Activated CD4-positive, alpha-beta T cell treated with anti-CD3 and anti-CD28 coated beads, Interleukin-2, amount 10 ng/mL, durations not matched to agents 24 days and 14 days (primary cell): ENCODE results near the gene ZDHHC14. TPM values are rescaled to one million over a fixed set of nuclear protein-coding genes. Genes with fewer than 3 reads are reported as not detected.

Experiments
- DNase-seq: peaks from one replicate; pipeline ENCODE4 v3.0.0; 2022
- H3K27ac Mint-ChIP-seq: one replicate; pipeline ENCODE4 v1.8.0; 2022; ENCODE audit warnings: mild to moderate bottlenecking, mixed read lengths
- H3K27me3 Mint-ChIP-seq: one replicate; pipeline ENCODE4 v1.8.0; 2022; ENCODE audit warnings: mixed read lengths
- H3K36me3 Mint-ChIP-seq: one replicate; pipeline ENCODE4 v1.8.0; 2022; ENCODE audit warnings: low read depth, mild to moderate bottlenecking, mixed read lengths
- H3K4me1 Mint-ChIP-seq: one replicate; pipeline ENCODE4 v1.8.0; 2021; ENCODE audit warnings: mixed read lengths
- H3K4me3 Mint-ChIP-seq: one replicate; pipeline ENCODE4 v1.8.0; 2022; ENCODE audit warnings: mild to moderate bottlenecking, moderate library complexity, mixed read lengths
- H3K9me3 Mint-ChIP-seq: one replicate; pipeline ENCODE4 v1.8.0; 2021; ENCODE audit warnings: mixed read lengths
- intact Hi-C: fragments of 100-400 bp; cut with micrococcal nuclease; formaldehyde crosslinking; loops from one replicate; pipeline ENCODE4 v1.15.1; 2023
- total RNA-seq: library from RNA; stranded (reverse); gene quantifications from 2 replicates; pipeline ENCODE4 v1.2.3, GENCODE V29; 2022

ZDHHC14 gene
- total RNA-seq, 1 donor from 2014 or later = 14.1 TPM

DNA sequence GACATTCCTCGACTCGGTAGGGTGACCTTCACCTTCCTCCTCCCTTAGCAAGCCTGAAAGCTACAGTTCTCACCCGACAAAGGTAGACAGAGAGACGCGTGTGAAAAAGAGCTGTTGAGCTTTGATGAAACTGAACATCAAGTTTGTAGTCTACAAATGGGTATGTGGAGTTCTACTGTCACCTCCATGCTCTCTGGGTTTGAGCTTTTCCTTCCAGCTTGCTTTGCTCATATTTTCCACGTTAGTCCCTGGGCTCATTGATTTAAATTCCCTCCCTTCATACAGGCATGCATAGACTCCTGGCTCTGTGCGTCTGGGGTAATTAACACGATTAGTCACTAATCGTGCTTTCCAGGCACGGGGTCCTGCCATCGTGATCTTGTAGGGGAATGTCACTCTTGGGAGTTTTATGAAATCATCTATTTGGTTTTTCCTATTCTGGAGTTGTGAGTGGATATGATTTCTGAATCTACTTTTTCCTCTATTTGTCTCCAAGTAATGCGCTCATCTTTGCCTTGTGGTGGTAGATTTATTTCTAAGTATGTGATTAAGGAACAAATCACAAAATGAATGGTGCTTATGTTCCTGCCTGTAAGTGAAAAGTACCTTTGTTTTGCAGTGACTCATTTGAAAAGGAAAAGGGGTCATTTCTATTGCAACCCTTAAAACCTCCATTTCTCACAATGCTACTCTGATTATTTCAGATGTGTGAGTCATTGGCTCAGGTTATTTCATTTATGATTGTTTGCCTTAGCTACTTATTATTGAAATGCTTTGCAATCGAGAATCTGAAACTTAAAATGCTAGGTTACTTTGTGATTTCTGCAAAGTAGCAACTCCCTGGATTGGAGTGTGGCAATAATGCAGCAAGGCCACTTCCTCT is 154.6 kb downstream of the ZDHHC14 start:
- Mint-ChIP-seq H3K27me3 (peaks cover 8% of the 10 kb centered on the region), H3K4me3 (peak overlapping the region; percentile 67), H3K9me3 (peaks cover 7% of the 10 kb centered on the region), H3K27ac (peak overlapping the region; percentile 80), H3K4me1 (peaks cover 49% of the 10 kb centered on the region), H3K36me3 (peaks cover 11% of the 10 kb centered on the region)
- intact Hi-C loops = loop anchor here (1.0 to 5.0 kb wide), 9 partner anchors 34 to 227 kb away; partner anchors contain the start of genes TMEM242 and ZDHHC14
- DNase-seq = peak; percentile 76

DNA sequence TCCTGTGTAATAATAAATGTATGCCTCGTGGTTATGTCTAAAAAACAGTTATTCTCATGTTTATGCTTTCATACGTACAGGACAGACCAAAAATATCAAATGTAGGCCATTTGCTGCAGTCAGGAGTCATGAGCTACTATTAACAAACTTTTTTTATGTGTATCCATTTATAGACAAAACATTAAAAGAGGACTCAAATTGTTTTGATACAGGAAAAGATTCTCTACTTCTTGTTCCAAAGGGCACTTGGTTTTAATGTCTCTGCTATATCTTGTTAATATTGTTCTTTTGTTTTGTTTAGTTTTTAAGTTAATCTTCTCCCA is 155.2 kb downstream of the ZDHHC14 start:
- Mint-ChIP-seq H3K4me1 (peaks cover 49% of the 10 kb centered on the region), H3K9me3 (peaks cover 7% of the 10 kb centered on the region), H3K27ac (peak overlapping the region; percentile 80), H3K4me3 (peak overlapping the region; percentile 67), H3K27me3 (peaks cover 8% of the 10 kb centered on the region), H3K36me3 (peaks cover 11% of the 10 kb centered on the region)
- intact Hi-C loops = loop anchor here (1.0 to 5.0 kb wide), 8 partner anchors 33 to 226 kb away; partner anchors contain the start of genes TMEM242 and ZDHHC14
- DNase-seq = no peak

DNA sequence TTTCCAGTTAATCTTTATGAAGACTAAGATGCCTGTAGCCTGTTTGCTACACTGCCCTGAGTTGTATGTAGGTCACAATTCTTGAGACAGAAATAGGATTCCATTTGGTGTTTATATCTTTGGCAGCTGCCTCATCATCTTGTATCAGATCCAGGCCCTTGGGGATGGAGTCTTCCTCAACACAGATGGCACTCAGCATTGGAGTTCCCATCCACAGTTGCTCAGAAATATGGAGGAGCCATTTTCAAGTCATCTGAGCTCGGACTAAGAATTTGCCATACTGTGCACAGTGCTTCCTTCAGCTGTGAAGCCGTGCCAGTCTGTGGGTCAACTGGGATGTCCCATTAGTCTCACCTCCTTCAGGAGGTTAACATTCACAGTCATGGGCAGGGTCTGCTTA is 156.6 kb downstream of the ZDHHC14 start:
- H3K4me3 Mint-ChIP-seq = no peak overlapping the region
- H3K27ac Mint-ChIP-seq = peak overlapping the region; percentile 59
- peaks cover 7% of the 10 kb centered on the region for H3K9me3 Mint-ChIP-seq
- intact Hi-C loops = loop anchor here (2.0 to 5.0 kb wide), 3 partner anchors 95 to 225 kb away; partner anchors contain the start of gene ZDHHC14
- peaks cover 45% of the 10 kb centered on the region for H3K4me1 Mint-ChIP-seq
- peaks cover 8% of the 10 kb centered on the region for H3K27me3 Mint-ChIP-seq
- peaks cover 13% of the 10 kb centered on the region for H3K36me3 Mint-ChIP-seq
- DNase-seq = no peak

DNA sequence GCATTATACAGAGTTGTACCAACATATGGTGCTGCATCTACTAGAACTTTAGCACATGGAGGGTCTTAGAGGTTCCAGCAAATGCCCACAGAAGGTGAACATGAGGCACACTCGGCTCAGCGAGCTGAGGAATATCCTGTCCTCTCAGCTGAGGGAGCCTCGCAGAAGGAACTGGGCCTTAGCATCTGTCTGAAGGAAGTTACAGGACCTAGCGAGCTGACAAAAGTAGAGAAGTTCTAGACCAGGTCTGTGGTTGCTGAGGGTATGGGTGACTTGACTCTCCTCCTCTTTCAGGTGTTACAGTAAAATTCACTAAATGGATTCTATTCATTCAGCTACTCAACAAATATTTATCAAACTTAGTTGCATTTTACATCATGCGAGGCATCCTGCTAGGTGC is 157.2 kb downstream of the ZDHHC14 start:
- Mint-ChIP-seq H3K4me1 (peaks cover 42% of the 10 kb centered on the region), H3K27ac (peak overlapping the region; percentile 32)

DNA sequence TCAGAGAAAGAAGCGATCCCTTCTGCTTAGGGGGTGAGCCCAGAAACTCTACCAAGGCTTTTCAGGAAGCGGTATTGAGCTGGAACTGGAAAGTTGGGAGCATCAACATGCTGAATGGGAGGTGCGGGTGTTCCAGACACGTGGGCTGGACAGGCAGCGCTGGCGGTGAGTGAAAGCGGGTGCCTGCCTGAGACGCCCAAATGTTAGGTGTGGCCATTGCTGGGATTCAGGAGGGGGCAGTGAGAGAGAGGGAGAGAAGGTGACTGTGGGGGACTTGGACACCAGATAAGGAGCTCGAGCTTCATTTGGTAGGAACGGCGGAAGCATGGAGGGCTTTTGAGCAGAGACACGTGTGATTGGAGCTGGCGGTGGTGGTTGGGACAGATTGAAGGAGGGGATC is 157.7 kb downstream of the ZDHHC14 start:
- Mint-ChIP-seq H3K36me3 (peaks cover 22% of the 10 kb centered on the region), H3K4me3 (no peak overlapping the region), H3K9me3 (peaks cover 7% of the 10 kb centered on the region), H3K4me1 (peaks cover 40% of the 10 kb centered on the region), H3K27ac (peak overlapping the region; percentile 47), H3K27me3 (peaks cover 6% of the 10 kb centered on the region)
- intact Hi-C loops = loop anchor here (5.0 kb wide), 2 partner anchors 96 to 224 kb away; no protein-coding TSS in a partner anchor
- no peak for DNase-seq

More for the DNA sequence above, 157.2 kb downstream of the ZDHHC14 start:
- H3K36me3 Mint-ChIP-seq = peaks cover 17% of the 10 kb centered on the region
- no peak for DNase-seq
- no peak overlapping the region for H3K4me3 Mint-ChIP-seq
- H3K27me3 Mint-ChIP-seq = peaks cover 8% of the 10 kb centered on the region
- intact Hi-C loops = loop anchor here (5.0 kb wide), 2 partner anchors 96 to 224 kb away; no protein-coding TSS in a partner anchor
- peaks cover 7% of the 10 kb centered on the region for H3K9me3 Mint-ChIP-seq

DNA sequence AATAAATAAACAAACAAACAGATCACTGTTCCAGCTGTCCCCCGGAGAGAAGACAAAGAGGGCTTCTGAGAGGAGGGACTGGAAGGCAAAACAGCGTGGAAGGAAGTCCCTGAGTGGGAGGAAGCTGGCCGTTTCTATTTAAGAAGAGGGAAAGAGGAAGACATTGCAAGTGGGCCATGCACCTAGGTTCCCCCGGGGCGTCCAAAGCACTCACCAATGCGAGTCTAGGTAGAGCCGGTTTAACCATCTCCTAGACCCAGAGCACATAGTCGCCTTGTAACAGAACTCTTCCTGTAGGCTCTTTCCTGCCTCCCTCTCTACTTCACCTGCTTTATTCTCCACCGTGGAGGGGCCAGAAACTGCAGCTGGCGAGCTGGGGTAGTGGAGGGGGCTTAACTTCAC is 158.4 kb downstream of the ZDHHC14 start:
- no peak for DNase-seq
- Mint-ChIP-seq H3K27ac (peak overlapping the region; percentile 12), H3K27me3 (peaks cover 6% of the 10 kb centered on the region), H3K36me3 (peaks cover 26% of the 10 kb centered on the region), H3K9me3 (peaks cover 7% of the 10 kb centered on the region), H3K4me3 (no peak overlapping the region), H3K4me1 (peaks cover 40% of the 10 kb centered on the region)
- intact Hi-C loops = loop anchor here (5.0 kb wide), 2 partner anchors 97 to 223 kb away; no protein-coding TSS in a partner anchor

DNA sequence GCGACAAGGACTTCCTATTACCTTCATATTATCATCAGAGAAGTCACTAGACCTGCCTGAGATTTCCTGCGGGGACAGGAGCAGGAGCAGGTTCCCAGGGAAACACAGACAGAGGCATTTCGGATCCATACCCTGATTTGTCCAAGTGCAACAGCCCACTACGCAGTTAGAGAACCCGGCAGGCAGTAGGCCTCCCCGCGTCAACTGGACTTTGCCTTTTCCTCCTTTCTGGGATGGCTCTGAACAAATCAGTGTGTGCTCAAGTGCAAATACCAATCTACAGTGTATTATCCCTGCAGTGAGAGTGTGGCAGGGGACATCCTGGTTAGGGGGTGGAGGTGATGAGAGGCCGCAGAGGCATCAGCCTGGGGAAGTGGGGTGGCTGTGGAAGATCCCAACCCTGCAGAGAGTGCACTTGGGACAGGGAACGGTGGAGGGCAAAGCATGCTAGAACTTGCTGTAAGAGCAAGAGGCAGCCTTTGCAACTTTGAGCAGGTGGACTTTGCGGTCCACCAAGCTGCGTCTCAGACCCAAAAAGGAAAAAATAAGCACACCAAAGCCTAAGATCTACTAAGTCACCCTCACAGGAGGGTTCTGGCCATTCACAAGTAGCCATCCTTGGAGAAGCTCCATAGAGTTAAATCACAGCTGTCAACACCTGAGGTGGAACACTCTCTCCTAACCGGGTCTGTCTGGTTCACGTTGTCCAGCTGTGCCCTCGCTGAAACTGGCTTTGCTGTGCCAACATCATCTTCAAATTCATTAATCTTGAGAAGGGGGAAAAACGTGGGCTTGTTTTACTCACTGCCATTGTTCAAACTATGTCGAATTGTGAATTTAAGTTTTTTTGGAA is 159.1 kb downstream of the ZDHHC14 start:
- Mint-ChIP-seq H3K4me3 (no peak overlapping the region), H3K4me1 (peaks cover 36% of the 10 kb centered on the region), H3K9me3 (peaks cover 13% of the 10 kb centered on the region), H3K36me3 (peaks cover 30% of the 10 kb centered on the region), H3K27ac (no peak overlapping the region), H3K27me3 (peaks cover 6% of the 10 kb centered on the region)
- no peak for DNase-seq
- intact Hi-C loops = loop anchor here (5.0 kb wide), 2 partner anchors 98 to 222 kb away; no protein-coding TSS in a partner anchor

DNA sequence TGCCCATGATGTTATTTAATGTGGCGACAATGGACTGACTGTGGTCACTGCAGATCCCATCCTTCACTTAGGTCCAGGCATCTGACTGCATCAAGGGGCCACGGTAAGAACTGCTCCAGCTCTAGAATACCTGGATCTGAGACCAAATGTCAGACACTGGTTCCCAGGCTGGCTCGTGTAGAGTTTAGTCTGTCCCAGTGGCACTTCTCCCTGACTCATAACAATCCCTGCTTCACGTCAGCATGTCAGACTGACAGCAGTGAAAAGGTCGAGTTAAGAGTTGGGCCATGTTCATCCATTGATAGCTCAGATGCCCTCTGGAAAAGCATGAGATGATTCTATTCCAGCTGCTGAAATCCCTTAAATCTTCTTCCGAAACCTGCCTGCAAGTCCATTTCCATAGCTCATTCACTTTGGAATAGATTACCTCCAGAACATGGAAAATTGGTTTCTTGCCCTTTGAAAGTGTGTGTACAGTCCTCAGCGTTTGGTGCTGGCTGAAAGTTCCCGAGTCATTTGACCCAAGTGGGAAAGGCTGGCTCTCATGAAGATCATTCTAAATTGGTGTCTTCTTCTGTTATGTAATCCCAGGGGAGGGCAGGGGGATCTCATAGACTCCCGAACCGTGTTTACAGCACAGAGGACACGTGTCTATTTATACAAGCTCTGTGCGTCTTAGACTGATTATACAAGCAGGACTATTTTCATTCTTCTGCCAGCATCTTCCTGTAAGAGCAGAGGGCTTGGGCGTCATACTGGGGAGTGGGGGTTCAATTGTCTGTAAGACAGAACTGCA is 160.8 kb downstream of the ZDHHC14 start:
- DNase-seq = no peak
- peaks cover 8% of the 10 kb centered on the region for H3K27me3 Mint-ChIP-seq
- H3K27ac Mint-ChIP-seq = no peak overlapping the region
- H3K9me3 Mint-ChIP-seq = peaks cover 13% of the 10 kb centered on the region
- H3K4me1 Mint-ChIP-seq = peaks cover 21% of the 10 kb centered on the region
- H3K36me3 Mint-ChIP-seq = peaks cover 30% of the 10 kb centered on the region
- H3K4me3 Mint-ChIP-seq = no peak overlapping the region
- intact Hi-C loops = no loop called here

DNA sequence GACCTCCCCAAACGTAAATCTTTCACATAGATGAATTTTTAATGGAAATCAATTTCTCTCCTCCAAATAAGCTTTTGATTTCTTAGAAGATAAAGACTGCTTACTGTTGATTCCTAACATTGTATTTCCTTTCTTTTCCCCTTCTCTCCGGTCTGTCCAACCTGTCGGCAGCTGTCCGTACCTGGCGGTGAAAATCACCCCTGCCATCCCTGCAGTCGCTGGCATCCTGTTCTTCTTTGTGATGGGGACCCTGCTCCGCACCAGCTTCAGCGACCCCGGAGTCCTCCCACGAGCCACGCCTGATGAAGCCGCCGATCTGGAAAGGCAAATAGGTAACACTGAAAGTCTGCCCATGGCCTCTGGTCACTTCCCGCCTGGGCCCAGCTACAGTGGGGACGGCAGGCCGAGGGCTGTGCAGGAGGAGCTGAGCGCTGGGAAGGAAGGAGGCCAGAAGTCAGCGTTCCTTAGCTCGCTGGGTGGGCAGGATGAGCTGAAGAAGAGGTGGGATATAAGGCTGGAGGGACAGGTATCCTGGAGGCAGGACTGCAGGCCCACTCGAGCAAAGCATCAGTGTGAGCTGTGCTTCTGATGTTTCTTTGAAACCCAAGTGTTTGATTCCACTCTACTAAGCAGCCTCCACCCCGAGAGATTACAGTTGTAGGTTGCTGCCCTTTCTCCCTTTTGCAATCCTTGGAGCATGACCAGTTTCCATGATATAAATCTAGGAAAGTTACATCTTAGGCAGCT is 161.6 kb downstream of the ZDHHC14 start:
- intact Hi-C loops = no loop called here
- H3K4me1 Mint-ChIP-seq = peaks cover 15% of the 10 kb centered on the region
- peaks cover 11% of the 10 kb centered on the region for H3K27me3 Mint-ChIP-seq
- peaks cover 33% of the 10 kb centered on the region for H3K36me3 Mint-ChIP-seq
- no peak overlapping the region for H3K4me3 Mint-ChIP-seq
- H3K27ac Mint-ChIP-seq = no peak overlapping the region
- no peak for DNase-seq
- peaks cover 13% of the 10 kb centered on the region for H3K9me3 Mint-ChIP-seq

DNA sequence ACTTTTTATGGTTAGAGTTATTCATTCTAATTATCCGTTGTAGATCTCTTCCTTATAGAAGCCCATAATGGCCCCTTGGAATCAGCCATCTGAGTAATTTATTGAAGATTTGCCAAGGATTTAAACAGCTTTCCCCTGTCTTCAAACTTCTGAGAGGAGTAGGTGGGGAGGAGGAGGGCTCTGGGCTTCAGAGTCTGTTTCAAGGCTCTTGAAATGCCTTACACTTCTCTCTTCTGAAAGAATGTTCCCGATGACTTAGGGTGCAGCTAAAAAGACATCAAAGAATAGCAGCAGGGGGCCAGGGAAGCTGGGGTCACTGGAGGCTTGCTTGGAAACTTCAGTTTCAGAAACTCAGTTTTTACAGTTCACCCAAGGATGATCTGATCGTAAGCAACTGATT is 165.3 kb downstream of the ZDHHC14 start:
- DNase-seq = no peak
- peaks cover 5% of the 10 kb centered on the region for H3K27me3 Mint-ChIP-seq
- H3K9me3 Mint-ChIP-seq = peaks cover 6% of the 10 kb centered on the region
- H3K4me3 Mint-ChIP-seq = no peak overlapping the region
- H3K36me3 Mint-ChIP-seq = peaks cover 27% of the 10 kb centered on the region
- H3K4me1 Mint-ChIP-seq = peaks cover 22% of the 10 kb centered on the region
- intact Hi-C loops = no loop called here
- H3K27ac Mint-ChIP-seq = no peak overlapping the region

DNA sequence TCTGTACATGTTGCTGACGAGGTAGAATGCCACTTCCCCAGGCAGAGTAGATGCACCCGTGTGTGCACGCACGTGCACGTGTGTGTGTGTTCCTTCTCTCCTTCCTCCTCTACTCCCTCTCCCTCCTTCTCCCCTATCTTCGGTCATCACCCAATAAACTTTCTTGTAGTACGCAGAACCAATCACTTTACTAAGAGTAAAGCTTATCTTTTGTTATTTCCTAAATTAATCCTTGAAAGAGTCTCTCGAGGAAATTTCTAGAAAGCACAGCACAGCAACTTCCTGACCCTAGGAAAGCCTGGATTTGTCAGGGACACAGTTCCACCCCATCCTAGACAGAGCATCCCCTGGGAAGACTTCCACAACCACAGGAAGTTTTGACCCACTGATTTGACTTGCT is 166.1 kb downstream of the ZDHHC14 start:
- DNase-seq = no peak
- Mint-ChIP-seq H3K4me3 (no peak overlapping the region), H3K4me1 (peaks cover 24% of the 10 kb centered on the region), H3K27ac (no peak overlapping the region), H3K9me3 (peaks cover 6% of the 10 kb centered on the region), H3K27me3 (peaks cover 5% of the 10 kb centered on the region), H3K36me3 (peaks cover 27% of the 10 kb centered on the region)
- intact Hi-C loops = no loop called here

DNA sequence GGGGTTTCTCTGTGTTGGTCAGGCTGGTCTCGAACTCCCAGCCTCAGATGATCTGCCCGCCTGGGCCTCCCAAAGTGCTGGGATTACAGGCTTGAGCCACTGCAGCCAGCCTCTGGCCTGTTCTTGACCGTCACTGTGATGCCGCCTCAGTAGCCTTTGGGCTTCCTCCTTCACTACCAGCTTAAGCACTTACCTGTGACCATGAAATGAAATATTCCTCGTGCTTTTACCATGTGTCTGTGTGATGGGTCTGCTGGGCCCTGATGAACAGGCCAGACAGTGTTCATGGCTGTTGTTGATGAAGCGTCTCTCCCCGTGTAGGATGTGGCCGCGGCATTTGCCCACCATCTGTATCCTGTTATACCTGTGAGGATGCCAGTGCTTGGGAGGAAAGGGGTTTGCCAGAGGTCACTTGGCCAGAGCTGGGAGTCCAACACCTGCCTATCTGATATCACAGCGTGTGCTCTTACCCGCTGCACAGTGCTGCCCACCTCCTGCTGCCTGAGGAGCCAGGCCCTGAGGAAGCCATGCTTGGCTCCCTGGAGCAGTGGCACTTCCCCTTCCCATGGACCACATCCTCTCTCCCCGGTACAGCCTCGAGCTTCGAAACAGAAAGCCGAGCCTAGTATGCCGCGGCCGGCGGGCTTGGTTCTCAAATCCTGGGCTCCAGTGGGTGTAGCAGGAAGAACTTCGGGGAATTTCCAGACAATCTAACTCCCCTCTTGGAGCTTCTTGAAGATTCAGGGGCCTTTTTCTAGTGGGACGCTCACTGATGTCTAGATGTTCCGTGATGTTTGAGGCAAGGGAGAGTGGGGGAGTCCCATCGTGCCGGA is 167.9 kb downstream of the ZDHHC14 start:
- no peak for DNase-seq
- H3K4me1 Mint-ChIP-seq = peaks cover 25% of the 10 kb centered on the region
- intact Hi-C loops = no loop called here
- H3K4me3 Mint-ChIP-seq = no peak overlapping the region
- peaks cover 11% of the 10 kb centered on the region for H3K27me3 Mint-ChIP-seq
- H3K27ac Mint-ChIP-seq = no peak overlapping the region
- H3K9me3 Mint-ChIP-seq = peaks cover 6% of the 10 kb centered on the region
- peaks cover 14% of the 10 kb centered on the region for H3K36me3 Mint-ChIP-seq
